Smooth muscle cell (in vitro differentiated cells): Measurements from ENCODE around the gene GPATCH1. TPM values are rescaled to one million over a fixed set of nuclear protein-coding genes. Genes with fewer than 3 reads are reported as not detected.
"Not testable (repeated sequence)": the region's sequence is repeated elsewhere in the genome, so short reads cannot be mapped to it uniquely, and the experiment has no call there.

Source experiments
- DNase-seq: peaks from one replicate; lab custom pipeline; 2025; ENCODE audit not compliant: unreplicated experiment; lab: John Stamatoyannopoulos, UW
- H2AFZ ChIP-seq: fragments of 200-600 bp; sonication (generic); 2 replicates; pipeline ENCODE4 v1.6.0; 2016; ENCODE audit warnings: antibody characterized with exemption, low read depth, mild to moderate bottlenecking
- H3F3A ChIP-seq: fragments of 200-600 bp; sonication (generic); 2 replicates; pipeline ENCODE4 v1.6.0; 2017; ENCODE audit warnings: antibody characterized with exemption, low read depth
- H3K27ac ChIP-seq: fragments of 200-600 bp; sonication (generic); 2 replicates; pipeline ENCODE4 v1.5.1; 2016; ENCODE audit warnings: low read depth, mild to moderate bottlenecking
- H3K27me3 ChIP-seq: fragments of 200-600 bp; sonication (generic); 2 replicates; pipeline ENCODE4 v1.6.1; 2016; ENCODE audit warnings: low read depth, mild to moderate bottlenecking
- H3K36me3 ChIP-seq: fragments of 200-600 bp; sonication (generic); 2 replicates; pipeline ENCODE4 v1.5.1; 2016; ENCODE audit warnings: low read depth
- H3K4me1 ChIP-seq: fragments of 200-600 bp; sonication (generic); 2 replicates; pipeline ENCODE4 v1.5.1; 2016; ENCODE audit warnings: low read depth
- H3K4me2 ChIP-seq: fragments of 200-600 bp; sonication (generic); 2 replicates; pipeline ENCODE4 v1.6.0; 2016; ENCODE audit warnings: mild to moderate bottlenecking
- H3K4me3 ChIP-seq: fragments of 200-600 bp; sonication (generic); 2 replicates; pipeline ENCODE4 v1.5.1; 2016; ENCODE audit warnings: mild to moderate bottlenecking
- H3K79me2 ChIP-seq: fragments of 200-600 bp; sonication (generic); 2 replicates; pipeline ENCODE4 v1.6.0; 2016; ENCODE audit warnings: low read depth, mild to moderate bottlenecking
- H3K9ac ChIP-seq: fragments of 200-600 bp; sonication (generic); 2 replicates; pipeline ENCODE4 v1.6.0; 2016; ENCODE audit warnings: low read depth
- H3K9me3 ChIP-seq: fragments of 200-600 bp; sonication (generic); replicated peaks from 2 replicates; pipeline ENCODE4 v1.5.1; 2016; ENCODE audit warnings: low read depth
- H4K20me1 ChIP-seq: fragments of 200-600 bp; sonication (generic); 2 replicates; pipeline ENCODE4 v1.6.0; 2016; ENCODE audit warnings: low read depth
- CTCF ChIP-seq: fragments of 200-600 bp; sonication (generic); IDR thresholded peaks from 2 replicates; pipeline ENCODE4 v1.5.1; 2017; ENCODE audit warnings: borderline replicate concordance, mild to moderate bottlenecking, antibody characterized with exemption; ENCODE audit not compliant: insufficient read depth, poor library complexity, severe bottlenecking
- WGBS: methylation state at CpG from one replicate; pipeline ENCODE4 v1.1.7; 2016; ENCODE audit warnings: low lambda C conversion rate; 5-methylcytosine and 5-hydroxymethylcytosine counted together
- polyA plus RNA-seq: library from polyadenylated mRNA; unstranded; fragments of >200 nt; fragmentation: Nextera tagmentation; extraction: Ambion mirVana; gene quantifications from 2 replicates; pipeline ENCODE4 v1.2.1, GENCODE V29; 2016
- total RNA-seq: library from RNA; depleted of rRNA; stranded (reverse); fragments of >200 nt; gene quantifications from 2 replicates; pipeline ENCODE4 v1.2.3, GENCODE V29; 2014

Gene GPATCH1
- total and polyA plus RNA-seq, 2 experiments from 2014 or later = 2.8 to 4.3 TPM

GRCh38 chr19:33118643-33119042 lies 37.7 kb downstream of the GPATCH1 start:
- WGBS = 98% methylated on average over 10 of the region's 10 CpGs
- no peak overlapping the region for H3K27ac ChIP-seq
- no peaks in the 10 kb centered on the region for H3K4me1 ChIP-seq

DNA sequence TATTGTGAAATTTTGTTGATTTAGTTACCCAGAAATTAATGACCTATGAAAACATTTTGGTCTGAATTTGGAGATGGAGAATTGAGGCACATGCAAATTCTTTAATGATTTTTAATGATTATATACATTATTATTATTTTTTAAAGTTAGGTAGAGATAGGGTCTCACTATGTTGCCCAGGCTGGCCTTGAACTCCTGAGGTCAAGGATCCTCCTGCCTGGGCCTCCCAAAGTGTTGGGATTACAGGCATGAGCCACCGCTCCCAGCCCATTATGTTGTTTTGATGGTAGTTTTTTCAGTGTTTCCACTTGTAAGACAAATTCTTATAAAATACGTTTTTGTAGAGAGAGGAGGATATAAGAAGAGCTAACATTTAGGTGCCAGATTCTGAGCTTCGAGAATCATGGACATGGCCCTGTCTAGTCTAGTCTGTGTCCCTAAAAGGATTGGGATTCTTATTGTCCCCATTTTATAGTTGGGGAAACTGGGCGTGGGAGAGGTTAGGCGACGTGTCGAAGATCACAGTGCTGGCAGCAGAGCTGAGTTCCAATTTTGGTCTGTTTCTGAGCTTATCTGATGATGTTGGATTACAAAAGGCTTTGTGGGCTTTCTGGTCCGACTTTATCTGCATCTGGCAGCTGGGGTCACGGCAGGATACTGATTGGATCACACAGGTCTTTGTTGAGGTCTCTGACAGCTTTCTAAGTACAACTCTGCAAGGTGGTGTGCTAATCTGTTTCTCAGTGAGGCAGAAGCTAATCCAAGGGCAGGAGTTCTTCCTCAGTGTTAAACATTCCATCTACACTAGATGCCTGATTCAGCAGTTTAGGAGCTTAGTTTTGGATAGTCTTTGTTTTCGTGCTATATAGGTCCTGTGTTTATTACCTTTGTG lies 43.5 kb downstream of the GPATCH1 start:
- no peaks in the 10 kb centered on the region for H3K9me3 ChIP-seq
- no peaks in the 10 kb centered on the region for H3F3A ChIP-seq
- 68% methylated on average over 10 of the region's 10 CpGs for WGBS
- no peak overlapping the region for H3K9ac ChIP-seq
- no peak overlapping the region for H3K4me3 ChIP-seq
- H3K4me2 ChIP-seq = no peak overlapping the region
- H4K20me1 ChIP-seq = no peaks in the 10 kb centered on the region
- no peak for TF ChIP-seq CTCF
- H3K4me1 ChIP-seq = peaks cover 3% of the 10 kb centered on the region
- no peak for DNase-seq
- no peaks in the 10 kb centered on the region for H3K27me3 ChIP-seq
- H2AFZ ChIP-seq = no peak overlapping the region
- no peaks in the 10 kb centered on the region for H3K79me2 ChIP-seq
- H3K36me3 ChIP-seq = no peaks in the 10 kb centered on the region
- H3K27ac ChIP-seq = no peak overlapping the region

More at GRCh38 chr19:33118643-33119042, 37.7 kb downstream of the GPATCH1 start:
- H3K27me3 ChIP-seq = no peaks in the 10 kb centered on the region
- no peak for DNase-seq
- H3K79me2 ChIP-seq = no peaks in the 10 kb centered on the region
- no peaks in the 10 kb centered on the region for H3K9me3 ChIP-seq
- no peak for TF ChIP-seq CTCF
- H3K4me2 ChIP-seq = no peak overlapping the region
- peaks cover 6% of the 10 kb centered on the region for H3K36me3 ChIP-seq
- H4K20me1 ChIP-seq = no peaks in the 10 kb centered on the region
- no peaks in the 10 kb centered on the region for H3F3A ChIP-seq
- no peak overlapping the region for H3K4me3 ChIP-seq
- no peak overlapping the region for H2AFZ ChIP-seq
- H3K9ac ChIP-seq = no peak overlapping the region

DNA sequence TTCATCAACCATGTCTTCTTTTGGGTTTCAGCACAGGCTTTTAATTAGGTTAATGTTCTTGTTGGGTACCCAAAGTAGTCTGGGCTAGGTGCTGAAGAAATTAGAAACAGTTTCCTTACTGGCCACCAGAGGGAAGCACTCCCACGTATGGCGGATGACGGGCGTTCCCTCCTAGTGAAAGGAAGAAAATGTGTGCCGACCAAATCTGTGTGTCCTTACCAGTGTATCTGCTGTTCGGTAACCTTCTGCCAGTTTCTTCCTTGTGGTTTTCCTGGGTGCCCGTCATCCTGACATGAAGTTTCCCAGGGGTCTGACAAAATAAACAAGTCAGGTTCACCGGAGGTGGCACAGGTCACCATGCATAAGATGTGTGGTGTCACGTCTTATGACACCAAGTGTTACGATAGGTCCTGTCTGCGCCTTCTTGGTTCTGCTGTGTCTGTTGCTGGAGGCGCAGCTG lies 45.0 kb downstream of the GPATCH1 start:
- no peaks in the 10 kb centered on the region for H3K27me3 ChIP-seq
- H4K20me1 ChIP-seq = no peaks in the 10 kb centered on the region
- TF ChIP-seq CTCF = peak; percentile 71
- H3K4me1 ChIP-seq = peaks cover 3% of the 10 kb centered on the region
- no peaks in the 10 kb centered on the region for H3K36me3 ChIP-seq
- H3K9me3 ChIP-seq = no peaks in the 10 kb centered on the region
- no peak for DNase-seq
- no peak overlapping the region for H2AFZ ChIP-seq
- H3F3A ChIP-seq = no peaks in the 10 kb centered on the region
- H3K4me3 ChIP-seq = no peak overlapping the region
- H3K27ac ChIP-seq = no peak overlapping the region
- no peak overlapping the region for H3K4me2 ChIP-seq
- WGBS = 48% methylated on average over 12 of the region's 12 CpGs
- no peak overlapping the region for H3K9ac ChIP-seq
- H3K79me2 ChIP-seq = no peaks in the 10 kb centered on the region

GRCh38 chr19:33126712-33127111 lies 45.7 kb downstream of the GPATCH1 start:
- H3F3A ChIP-seq, H3K79me2 ChIP-seq, H3K27ac ChIP-seq, H4K20me1 ChIP-seq, H3K4me2 ChIP-seq, DNase-seq, H3K4me1 ChIP-seq, H3K9ac ChIP-seq, H3K4me3 ChIP-seq, H2AFZ ChIP-seq, H3K27me3 ChIP-seq, H3K9me3 ChIP-seq, H3K36me3 ChIP-seq: not testable (repeated sequence)
- 98% methylated on average over 8 of the region's 8 CpGs for WGBS
